Measurements from ENCODE around the gene PRR27.

DNA sequence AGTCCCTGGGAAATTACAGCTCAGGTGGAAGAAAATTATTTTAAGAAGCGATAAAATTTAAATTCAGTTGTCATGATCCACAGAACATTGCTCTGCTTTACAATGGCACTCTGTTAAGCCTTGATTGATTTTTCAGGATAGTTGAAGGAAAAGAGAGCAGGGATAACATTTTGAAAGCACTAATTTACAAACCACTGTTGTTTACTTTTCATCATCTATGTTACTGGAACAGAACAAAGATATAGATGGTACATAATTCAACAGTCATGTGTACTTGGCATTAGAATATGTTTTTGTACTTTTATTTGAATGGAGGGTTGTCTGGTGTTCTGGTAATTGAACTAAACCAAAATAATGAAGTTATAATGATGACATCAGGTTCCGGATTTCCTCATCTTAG, 38.9 kb downstream of the PRR27 start:
- TF ChIP-seq CTCF (IDR thresholded peaks at IDR 0.05) (no peak), POLR2A (IDR thresholded peaks at IDR 0.05) (no peak)

Measured in right lobe of liver (tissue), 4 donors.